Retinal pigment epithelial cell (primary cell): ENCODE measurements around the gene FMNL2.
A peak's percentile ranks its signal among the peaks of the same experiment; 100 is the strongest.

Experiments
- DNase-seq: peaks from one replicate; pipeline ENCODE4 v3.0.0-alpha.2; 2010; ENCODE audit warnings: low read depth
- H3K4me3 ChIP-seq: 2 replicates; pipeline ENCODE4 v1.5.1; 2011; ENCODE audit warnings: mild to moderate bottlenecking, low read length, control low read depth, moderate library complexity
- TF ChIP-seq, protein P1 (sequence below): conservative IDR thresholded peaks from 2 replicates; pipeline ENCODE4 v1.5.1; 2011; ENCODE audit warnings: low read depth, low read length, control low read depth, inconsistent platforms

The FMNL2 gene

DNA sequence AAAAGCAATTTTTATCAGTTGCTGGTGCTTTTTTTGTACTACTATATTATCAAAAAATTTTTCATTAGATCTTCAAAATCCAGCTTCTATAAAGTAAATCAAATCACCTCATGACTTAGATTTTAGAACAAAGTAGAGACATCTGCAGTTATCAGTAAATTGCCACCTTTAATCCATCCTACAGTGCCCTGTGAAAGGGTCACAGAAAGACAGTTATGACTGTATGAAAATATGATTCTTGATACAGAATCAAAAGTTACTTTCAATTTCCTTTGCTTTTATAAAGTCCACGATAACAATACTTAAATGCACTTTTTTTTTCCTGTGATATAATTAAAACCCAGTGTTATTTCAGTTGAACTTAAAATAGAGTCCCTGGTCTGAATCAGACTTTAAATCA lies 320.9 kb downstream of the FMNL2 start:
- H3K4me3 ChIP-seq = no peak overlapping the region
- no peak for DNase-seq
- TF ChIP-seq, protein P1, sequence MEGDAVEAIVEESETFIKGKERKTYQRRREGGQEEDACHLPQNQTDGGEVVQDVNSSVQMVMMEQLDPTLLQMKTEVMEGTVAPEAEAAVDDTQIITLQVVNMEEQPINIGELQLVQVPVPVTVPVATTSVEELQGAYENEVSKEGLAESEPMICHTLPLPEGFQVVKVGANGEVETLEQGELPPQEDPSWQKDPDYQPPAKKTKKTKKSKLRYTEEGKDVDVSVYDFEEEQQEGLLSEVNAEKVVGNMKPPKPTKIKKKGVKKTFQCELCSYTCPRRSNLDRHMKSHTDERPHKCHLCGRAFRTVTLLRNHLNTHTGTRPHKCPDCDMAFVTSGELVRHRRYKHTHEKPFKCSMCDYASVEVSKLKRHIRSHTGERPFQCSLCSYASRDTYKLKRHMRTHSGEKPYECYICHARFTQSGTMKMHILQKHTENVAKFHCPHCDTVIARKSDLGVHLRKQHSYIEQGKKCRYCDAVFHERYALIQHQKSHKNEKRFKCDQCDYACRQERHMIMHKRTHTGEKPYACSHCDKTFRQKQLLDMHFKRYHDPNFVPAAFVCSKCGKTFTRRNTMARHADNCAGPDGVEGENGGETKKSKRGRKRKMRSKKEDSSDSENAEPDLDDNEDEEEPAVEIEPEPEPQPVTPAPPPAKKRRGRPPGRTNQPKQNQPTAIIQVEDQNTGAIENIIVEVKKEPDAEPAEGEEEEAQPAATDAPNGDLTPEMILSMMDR = no peak

- no peak overlapping the region for H3K4me3 ChIP-seq
Observed at GRCh38 chr2:152657043-152657442, 322.1 kb downstream of the FMNL2 start.

DNA sequence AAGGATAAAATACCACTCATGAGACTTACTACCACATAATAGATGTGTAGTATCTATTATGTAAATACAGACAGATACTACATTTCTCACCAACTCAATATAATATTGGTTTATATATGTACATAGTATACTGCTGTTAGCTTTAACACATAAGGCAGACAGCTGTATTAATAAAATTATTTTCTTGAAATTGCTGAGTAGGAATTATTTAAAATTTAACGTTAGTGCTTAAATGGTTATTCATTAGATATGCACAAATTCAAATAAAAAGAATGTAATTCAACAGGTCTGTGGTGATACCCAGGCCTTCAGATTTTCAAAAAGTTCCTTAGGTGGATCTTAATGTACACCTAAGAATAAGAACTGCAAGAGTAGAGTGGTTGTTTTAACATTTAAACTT lies 323.2 kb downstream of the FMNL2 start:
- DNase-seq = no peak
- no peak overlapping the region for H3K4me3 ChIP-seq
- TF ChIP-seq, protein P1 = no peak

More at GRCh38 chr2:152657043-152657442, 322.1 kb downstream of the FMNL2 start:
- TF ChIP-seq, protein P1 = no peak
- DNase-seq = peak; percentile 32

DNA sequence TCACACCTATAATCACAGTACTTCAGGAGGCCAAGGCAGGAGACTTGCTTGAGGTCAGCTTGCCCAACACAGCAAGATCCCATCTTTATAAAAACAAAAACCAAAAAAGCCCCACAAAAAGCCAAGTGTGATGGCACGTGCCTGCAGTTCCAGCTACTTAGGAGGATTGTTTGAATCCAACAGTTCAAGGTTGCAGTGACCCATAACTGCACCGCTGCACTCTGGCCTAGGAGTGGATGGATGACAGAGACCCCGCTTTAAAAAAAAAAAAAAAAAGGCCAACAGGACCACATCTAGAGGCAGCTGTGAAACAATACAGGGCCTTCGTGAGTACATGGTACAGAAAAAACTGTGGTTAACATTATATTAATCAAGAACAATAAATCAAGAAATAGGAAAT lies 326.1 kb downstream of the FMNL2 start:
- H3K4me3 ChIP-seq = no peak overlapping the region
- no peak for DNase-seq
- TF ChIP-seq, protein P1 = no peak

- TF ChIP-seq, protein P1 = no peak
- DNase-seq = no peak
- H3K4me3 ChIP-seq = no peak overlapping the region
Observed at GRCh38 chr2:152664725-152665124, 329.8 kb downstream of the FMNL2 start.

GRCh38 chr2:152674334-152674733 lies 339.4 kb downstream of the FMNL2 start:
- TF ChIP-seq, protein P1 = no peak
- DNase-seq = no peak
- H3K4me3 ChIP-seq = no peak overlapping the region

DNA sequence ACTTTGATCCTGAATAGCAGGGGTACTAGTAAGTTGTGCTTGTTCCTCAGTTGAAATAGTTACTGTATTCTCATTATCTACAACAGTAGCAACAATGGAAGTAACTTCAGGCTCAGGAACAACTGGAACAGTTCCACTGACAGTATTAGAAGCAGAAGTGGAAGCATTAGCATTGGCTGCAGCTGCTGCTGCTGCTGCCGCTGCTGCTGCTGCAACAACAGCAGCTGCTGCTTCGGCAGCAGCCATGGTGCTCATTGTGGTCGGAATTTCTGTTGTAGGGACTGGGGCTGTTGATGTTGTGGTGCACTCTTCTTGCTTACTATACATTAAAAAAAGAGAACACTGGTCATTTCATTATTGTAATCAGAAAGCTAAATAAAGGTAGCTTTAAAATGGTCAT lies 341.5 kb downstream of the FMNL2 start:
- TF ChIP-seq, protein P1 = no peak
- DNase-seq = no peak
- H3K4me3 ChIP-seq = no peak overlapping the region
